GM21390 (cell line): Measurements from ENCODE around the gene HDAC5.
"Not testable (repeated sequence)": the region's sequence is repeated elsewhere in the genome, so short reads cannot be mapped to it uniquely, and the experiment has no call there.

Experiments
- ATAC-seq: cut with Tn5 transposase; IDR thresholded peaks from one replicate; pipeline ENCODE4 v1.9.1; 2021; ENCODE audit not compliant: unreplicated experiment

Gene HDAC5

DNA sequence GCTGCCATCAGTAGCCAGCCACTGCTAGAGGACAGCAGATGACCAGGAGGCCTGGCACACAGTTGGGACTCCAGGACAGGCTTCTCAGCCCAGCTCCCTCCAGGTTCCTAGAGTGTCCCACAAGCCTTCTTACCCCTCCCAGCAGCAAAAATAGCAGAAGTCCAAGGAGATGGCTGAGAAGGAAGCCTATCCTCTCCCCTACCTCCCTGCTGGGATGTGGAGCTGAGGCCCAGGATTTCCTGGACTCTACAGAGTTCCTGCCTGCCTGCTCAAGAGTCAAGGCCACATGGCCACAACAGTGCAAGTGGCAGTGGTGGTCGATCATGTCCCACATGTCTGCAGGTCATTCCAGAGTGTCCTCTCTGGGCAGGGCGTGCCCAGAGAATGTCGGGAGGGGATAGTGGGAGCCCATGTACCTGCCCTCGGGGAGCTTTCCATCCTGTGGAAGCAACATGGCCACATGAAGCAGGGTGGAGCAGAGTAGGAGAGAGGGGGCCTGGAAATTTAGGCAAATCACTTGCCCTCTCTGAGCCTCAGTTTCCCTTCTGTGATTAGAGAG, 10.6 kb upstream of the HDAC5 start:
- no peak for ATAC-seq

DNA sequence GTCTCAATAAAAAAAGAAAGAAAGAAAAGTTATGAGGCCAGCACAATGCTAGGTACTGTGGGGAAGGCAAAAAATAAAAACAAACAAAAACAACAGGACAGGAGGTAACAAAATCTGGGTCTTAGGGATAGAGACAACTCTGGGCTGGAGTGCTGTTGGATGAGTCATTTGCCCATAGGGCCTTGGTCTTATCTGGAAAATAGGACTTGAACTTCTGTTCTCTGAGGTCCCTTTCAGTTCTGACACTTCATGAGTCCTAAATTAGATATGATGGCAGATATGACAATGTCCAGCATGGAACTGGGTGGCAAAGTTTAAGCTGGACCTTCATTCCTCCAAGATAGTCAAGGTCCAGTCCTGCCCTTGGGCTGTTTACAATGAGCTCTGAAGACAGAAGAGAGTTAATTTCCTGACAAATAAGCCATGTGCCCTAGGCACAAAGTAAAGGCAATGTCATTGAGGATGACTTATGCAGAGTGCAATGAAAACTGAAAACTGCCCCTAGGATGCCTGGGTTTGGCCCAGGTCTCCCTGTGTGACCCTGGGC, 8.9 kb upstream of the HDAC5 start:
- ATAC-seq = no peak

DNA sequence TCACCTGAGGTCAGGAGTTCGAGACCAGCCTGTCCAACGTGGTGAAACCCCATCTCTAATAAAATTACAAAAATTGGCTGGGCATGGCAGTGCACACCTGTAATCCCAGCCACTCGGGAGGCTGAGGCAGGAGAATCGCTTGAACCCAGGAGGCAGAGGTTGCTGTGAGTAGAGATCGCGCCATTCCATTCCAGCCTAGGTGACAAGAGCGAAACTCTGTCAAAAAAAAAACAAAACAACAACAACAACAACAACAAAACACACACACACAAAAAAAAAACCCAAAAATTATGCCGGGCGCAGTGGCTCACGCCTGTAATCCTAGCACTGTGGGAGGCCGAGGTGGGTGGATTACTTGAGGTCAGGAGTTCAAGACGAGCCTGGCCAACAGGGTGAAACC, 7.9 kb upstream of the HDAC5 start:
- ATAC-seq = not testable (repeated sequence)

DNA sequence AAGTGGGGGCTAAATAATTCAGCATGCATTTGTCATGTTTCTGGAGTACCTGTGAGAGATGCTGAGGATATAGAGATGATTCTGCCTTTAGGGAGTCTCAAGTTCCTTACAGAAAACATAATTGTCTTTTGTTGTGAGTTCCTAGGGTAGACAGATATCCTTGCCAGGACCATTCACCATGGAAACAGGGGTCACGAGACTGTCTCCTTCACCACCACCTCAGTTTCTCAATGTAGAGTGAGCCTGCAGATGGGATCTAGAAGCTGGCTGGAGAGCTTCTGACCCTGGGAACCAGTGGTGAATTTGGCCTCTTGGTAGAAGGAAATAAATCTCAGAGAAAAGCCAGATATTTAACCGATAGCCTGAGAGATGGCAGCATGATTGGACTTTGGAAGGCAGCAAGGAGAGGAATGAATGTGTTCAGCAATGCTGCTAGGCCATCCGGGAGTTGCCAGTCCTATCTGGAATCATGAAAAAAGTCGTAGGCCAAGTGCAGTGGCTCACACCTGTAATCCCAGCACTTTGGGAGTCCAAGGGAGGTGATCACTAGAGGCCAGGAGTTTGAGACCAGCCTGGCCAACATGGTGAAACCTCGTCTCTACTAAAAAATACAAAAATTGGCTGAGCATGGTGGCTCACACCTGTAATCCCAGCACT, 7.4 kb upstream of the HDAC5 start:
- no peak for ATAC-seq

DNA sequence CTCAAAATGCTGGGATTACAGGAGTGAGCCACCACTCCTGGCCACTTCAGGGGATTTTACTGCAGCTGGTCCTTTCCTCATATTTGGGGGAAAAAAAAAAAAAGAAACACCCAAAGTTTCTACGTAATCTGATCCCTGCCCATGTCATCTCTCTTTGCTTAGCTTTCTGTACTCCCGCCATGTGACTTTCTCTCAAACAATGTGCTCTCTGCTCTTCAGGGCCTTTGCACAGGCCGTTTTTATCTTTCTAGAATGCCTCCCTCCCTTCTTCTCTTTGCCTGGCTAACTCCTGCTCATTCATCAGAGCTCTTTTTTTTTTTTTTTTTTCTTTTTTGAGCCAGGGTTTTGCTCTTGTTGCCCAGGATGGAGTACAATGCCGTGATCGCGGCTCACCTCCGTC, 4.9 kb upstream of the HDAC5 start:
- no peak for ATAC-seq

DNA sequence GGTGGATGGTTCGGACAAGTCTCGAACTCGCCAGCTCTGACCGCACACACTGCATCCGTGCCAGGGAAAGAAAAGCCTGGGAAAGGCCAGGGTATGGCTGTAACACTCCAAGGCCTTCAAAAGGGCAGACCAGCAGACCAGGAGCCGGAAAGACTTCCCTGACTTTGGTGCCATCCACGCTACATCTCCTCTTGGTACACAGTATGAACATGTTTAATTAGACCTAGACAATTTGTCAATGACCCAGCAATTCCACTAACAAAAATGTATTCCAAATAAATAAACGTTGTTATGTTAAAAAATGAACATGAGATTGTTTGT, 637 bp upstream of the HDAC5 start:
- ATAC-seq = no peak

DNA sequence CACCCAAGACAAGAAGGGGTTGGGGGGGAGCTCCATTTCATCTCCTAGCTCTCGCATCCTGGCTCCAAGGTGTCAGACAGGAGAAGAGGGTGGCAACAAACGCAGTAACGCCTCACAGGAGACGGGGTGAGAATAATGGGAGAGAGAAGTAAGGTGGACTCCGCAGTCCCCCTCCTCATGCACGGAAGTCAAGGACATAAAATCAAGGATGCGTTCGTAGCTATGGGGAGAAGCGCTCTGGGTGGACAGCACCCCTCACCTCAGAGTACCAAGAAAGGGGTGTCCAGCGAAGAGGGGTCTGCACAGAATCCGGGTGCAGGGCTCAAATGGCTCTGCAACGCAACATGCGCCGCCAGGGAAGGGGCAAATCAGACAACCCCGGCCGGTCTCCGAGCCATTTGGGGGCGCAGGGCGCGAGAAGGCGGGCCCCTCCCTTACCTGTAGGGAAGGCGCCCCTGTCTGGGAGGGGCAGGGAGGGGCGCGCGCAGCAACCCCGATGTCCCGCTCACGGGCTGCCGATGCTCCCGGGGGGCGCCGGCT, 555 bp downstream of the HDAC5 start:
- peak; percentile 11 for ATAC-seq

DNA sequence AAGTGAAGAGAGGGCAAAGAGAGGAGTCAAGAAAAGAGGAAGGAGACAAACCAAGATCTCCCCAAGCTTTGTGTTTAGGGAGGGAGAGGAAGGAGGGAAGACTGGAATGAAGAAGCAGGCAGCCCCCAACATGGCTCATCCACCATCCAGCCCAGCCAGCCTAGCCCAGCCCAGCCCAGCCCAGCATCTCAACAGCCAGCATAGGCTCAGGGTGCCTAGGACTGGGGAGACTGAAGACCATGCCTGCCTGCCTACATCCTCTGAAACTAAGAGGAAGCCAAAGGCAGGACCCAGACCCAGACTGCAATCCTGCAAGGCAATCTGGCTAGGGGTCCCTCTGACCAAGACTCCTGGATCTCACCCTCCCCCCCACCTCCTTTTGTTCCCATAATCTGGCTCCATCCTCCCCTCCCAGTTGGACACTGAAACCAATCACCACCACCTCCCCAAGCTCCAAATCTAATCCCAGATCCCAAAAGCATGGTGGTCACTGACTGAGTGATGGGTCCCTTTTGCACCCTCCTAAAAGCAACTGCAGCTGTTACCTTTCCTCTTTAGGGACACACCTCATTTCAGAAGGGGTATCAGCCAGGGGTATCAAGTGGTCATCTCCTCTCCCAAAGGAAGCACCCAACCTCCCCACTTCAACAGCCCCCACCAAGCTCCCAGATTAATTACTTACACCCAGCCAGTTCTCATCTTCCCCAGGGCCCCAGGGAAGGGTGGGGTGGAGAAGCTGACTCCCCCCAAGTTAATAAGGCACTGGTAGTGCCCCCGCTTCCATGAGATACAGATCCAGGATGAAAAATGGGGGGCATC, 1.2 kb downstream of the HDAC5 start:
- ATAC-seq = no peak

DNA sequence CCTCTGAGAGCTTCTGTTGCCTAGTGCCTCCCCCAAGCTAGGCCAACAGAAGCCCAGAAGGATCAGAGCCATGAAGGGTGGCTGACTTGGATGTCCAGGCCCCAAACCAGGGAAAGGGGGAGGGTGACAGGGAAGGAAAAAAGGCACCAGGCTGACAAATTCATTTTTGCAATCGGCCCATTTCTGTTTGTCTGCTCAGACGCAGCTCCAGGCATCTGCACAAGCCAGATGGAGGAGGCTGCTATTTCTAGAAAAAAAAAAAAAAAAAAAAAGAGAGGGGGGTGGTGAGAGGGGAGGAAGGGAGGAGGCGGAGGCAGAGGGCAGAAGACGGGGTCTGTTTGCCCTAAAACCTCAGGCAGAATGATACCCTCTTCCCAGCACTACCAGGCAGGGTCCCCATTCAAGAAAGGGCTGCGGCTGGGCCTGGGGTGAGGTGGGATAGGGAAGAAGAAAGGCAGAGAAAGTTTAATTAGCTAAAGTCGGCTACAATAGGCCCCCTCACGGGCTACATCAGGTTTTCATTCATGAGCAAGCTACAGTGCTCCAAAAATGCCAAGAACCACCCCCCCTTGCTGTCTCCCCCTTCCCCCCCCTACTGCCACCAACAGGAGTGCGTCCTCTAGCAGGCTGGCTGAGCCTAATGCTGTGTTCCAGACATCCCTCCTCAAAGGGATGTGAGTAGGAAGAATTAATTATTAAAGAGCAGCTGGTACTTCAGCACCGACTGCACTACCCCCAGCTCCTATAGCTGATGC, 2.4 kb downstream of the HDAC5 start:
- ATAC-seq = no peak

DNA sequence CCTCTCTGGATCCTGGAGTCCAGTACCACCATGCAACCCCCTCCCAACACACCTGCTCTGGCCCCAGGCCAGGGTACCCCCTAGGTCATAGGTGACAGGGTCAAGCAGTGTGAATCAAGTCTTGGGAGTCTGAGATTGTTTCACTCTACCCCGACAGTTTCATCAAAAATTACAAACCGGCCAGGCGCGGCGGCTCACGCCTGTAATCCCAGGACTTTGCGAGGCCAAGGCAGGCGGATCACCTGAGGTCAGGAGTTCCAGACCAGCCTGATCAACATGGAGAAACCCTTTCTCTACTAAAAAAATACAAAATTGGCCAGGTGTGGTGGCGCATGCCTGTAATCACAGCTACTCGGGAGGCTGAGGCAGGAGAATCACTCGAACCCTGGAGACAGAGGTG, 3.2 kb downstream of the HDAC5 start:
- not testable (repeated sequence) for ATAC-seq

DNA sequence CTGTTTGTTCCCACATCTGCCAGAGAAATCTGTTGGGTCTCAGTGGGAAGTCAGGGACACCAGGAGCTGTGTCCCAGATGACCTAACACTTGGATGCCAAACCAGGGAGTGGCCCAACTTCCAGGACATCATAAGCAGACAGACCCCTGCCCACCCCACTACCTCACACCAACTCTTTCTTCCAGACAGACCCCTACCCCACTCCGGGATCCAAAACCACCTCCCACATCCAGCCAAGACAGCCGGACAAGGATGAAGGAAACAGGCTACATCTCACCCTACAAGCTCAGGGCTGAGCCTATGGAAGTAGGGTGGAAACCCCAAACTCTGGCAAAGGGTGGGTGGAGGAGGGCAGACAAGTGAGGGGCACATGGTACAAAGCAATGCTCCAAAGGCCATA, 3.6 kb downstream of the HDAC5 start:
- no peak for ATAC-seq

DNA sequence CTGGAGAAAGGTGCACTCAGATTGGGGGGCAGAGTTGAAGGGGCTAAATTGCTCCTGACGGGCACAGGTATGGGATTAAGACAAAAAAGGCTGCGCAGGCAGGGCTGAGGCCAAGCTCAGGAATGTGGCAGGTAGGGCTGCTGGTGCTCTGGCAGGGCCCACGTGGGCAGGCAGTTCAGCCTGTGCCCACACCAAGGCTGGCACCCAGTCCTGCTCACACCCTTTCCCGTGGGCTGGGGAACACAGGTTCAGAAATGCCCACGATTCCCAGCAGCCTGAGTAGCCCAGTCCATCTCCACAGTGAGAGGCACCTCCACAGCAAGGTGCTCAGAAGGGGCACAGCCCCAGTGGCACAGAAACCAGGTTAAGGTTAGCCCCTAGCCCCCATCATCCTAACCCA, 4.4 kb downstream of the HDAC5 start:
- no peak for ATAC-seq

DNA sequence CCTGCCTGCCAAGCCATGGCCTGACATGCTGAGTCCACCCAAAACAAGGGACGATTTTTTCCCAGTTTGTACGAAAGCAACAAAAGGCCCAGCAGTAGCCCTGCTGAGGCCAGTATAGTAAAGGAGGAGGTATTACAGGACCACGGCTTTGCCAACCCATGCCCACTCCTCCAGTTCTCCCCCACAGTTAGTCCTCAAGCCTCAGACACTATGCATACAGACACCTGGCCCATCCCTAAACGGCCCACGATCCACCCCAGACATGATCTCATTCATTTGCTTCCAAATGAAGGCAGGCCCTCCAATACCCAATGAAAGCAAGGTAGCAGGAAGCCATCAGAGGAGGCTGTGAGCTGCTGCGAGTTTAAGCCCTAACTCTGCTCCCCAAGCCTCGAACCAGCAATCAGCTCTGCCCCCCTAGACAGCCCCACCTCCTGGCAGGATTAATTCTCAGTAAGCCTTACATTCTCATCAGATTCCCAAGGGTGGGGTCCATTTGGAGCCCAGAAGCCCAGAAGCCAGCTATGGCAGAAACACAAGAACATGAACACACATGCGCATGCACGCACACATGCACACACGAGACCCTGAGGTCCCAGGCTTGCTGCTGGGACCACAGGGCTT, 4.9 kb downstream of the HDAC5 start:
- ATAC-seq = no peak

DNA sequence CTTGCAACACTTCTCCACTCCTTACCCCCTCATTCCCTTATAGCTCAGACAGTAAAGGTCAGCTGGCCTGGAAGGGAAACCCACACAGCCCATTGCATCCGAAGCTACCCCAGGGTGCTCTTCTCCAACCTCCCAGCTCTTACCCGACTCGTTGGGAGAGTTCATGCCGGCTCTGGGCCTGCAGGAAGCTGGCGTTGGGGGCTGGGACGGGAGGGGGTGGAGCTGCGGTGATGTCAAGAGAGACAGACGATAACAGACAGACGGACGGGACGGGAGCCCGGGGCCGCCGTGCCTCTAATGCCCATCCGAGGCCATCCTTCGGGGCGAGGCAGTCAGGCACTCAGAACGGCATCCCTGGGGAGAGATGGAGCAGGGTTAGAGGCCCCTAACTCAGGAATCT, 6.1 kb downstream of the HDAC5 start:
- ATAC-seq = no peak

DNA sequence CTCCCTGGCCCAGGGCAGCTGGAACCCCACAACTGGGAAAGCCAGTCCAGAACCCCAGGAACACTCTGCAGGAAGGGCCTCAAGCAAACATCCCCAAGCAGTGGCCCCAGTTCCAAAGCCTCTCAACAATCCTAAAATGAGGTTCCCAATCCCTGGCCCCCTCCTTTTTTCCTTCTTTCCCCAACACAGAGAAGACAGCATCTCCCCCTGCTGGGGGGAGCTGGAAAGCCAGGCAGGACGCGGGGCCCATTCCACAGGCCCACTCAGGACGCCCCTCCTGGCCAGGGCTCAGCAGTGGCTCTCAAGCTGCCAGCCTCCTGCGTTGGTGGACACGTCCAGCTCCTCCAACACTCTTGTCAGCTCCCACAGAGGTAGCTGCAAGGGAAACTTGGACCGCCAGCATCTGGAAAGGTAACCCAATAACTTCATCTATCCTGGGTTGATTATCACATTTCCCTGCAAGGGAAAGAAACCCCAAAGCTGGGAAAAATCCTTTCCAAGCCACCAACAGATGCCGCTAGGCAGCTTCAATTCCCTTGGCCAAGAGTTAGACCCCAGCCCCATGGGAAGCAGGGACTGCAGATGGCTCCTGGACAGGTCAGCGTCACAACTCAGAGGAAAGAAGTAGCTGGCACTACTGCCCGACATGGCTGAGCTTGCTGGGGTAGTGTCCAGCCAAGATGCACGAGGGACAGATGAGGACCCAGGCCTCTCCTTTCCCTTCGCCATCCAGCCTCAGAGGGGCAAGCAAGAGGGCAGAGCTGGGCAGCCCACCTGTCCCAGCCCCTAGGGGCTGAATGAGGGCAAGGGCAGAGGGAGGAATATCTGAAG, 7.6 kb downstream of the HDAC5 start:
- no peak for ATAC-seq

DNA sequence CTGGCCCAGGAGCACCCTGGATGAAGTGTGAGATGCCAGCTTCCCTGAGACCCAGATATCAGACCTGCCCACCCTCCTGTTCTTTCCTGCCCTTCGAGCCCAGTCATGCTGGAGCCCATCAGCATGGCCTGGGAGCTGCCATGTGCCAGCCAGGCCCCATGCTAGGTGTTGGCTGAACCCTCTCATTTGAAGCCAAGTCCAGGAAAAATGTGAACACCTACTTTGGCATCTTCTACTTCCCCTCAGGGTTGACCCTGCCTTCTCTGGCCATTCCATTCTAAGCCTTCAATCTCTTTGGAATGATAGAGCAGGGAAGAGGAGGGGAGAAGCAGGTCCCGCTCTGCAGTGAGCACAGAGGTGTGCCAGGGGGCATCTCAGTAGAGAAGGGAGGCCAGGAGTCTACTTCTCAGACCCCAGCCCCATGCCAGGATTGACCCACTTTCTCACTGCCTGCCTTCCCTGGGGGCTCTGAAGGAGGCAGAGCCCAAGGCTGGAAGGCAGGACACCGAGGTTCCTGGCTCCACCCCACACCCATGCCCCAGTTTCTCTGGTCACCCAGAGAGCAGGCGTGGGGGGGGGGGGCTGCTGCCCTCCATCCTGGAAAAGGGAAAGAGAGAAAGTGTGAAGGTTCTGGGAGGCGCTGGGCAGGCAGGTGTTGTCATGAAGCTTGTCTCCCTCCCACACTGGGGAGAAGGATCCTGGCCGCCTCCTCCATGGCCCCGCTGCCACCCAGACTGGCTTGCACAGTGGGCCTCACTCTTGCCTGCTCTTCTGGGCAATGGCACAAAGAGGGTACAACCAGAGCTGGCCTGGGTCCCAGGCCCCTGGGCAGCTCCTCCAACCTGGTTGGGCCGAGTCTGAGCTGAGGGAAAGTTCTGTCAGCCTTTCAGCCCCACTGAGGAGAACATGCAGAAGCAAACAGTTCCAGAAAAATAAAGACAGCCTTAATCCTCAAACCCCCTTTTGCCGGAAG, 9.3 kb downstream of the HDAC5 start:
- ATAC-seq = no peak

DNA sequence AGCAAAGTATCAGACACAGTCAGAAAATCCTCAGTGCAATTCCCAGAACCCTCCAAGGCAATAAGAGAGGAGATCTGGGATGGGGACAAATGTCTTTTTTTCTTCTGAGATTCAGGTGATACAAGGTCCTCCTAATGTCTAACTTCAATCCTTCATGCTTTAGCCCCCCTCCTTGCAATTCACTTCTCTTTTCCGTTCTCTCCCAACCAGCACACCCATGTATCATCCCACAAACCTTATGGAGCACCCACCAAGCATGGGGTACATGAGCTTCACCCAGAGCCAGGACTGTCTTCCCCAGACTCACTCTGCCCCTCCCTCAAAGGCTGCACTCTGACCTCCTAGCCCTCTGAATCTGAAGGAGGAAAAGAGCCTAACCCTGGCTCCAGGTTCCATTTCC, 10.1 kb downstream of the HDAC5 start:
- no peak for ATAC-seq
